GM12864 (cell line): Measurements from ENCODE around the gene CLEC5A.
"Not testable (repeated sequence)": the region's sequence is repeated elsewhere in the genome, so short reads cannot be mapped to it uniquely, and the experiment has no call there.

Experiments used
- DNase-seq: peaks from one replicate; pipeline ENCODE4 v3.0.0-alpha.2; 2011; ENCODE audit warnings: low read depth
- H3K4me3 ChIP-seq: 2 replicates; pipeline ENCODE4 v1.5.1; 2011; ENCODE audit warnings: mild to moderate bottlenecking, low read depth, low read length, control low read depth
- CTCF ChIP-seq: IDR thresholded peaks from 2 replicates; pipeline ENCODE4 v1.5.1; 2011; ENCODE audit warnings: low read depth, mild to moderate bottlenecking, moderate library complexity, low read length, control low read depth, inconsistent platforms; ENCODE audit errors: missing control alignments

Gene CLEC5A

GRCh38 chr7:141986923-141987322, 40.1 kb upstream of the CLEC5A start:
- no peak for TF ChIP-seq CTCF
- DNase-seq: no peak
- H3K4me3 ChIP-seq: no peak overlapping the region

DNA sequence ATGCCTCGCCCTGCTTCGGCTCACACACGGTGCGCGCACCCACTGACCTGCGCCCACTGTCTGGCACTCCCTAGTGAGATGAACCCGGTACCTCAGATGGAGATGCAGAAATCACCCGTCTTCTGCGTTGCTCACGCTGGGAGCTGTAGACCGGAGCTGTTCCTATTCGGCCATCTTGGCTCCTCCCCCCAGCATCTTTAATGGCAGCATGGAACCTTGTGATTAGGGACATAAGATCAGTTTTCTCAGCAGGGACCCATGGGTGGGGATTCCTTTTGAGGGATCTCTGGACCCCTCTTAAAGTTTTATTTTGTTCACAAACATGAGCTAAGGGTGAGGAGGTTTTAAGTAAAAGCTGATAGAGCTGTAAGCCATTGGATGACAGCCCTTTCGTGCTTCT, 39.2 kb upstream of the CLEC5A start:
- not testable (repeated sequence) for DNase-seq

GRCh38 chr7:141979568-141979967, 32.8 kb upstream of the CLEC5A start:
- DNase-seq: no peak
- no peak overlapping the region for H3K4me3 ChIP-seq
- no peak for TF ChIP-seq CTCF

More for the DNA sequence above, 39.2 kb upstream of the CLEC5A start:
- not testable (repeated sequence) for H3K4me3 ChIP-seq

- TF ChIP-seq CTCF: no peak
- no peak for DNase-seq
- H3K4me3 ChIP-seq: no peak overlapping the region
Observed at GRCh38 chr7:141978351-141978750, 31.6 kb upstream of the CLEC5A start.

- DNase-seq: no peak
Observed at GRCh38 chr7:141976524-141977245, 29.9 kb upstream of the CLEC5A start.

GRCh38 chr7:141975806-141976523, 29.2 kb upstream of the CLEC5A start:
- DNase-seq: peak; percentile 22
- H3K4me3 ChIP-seq: peak overlapping the region; percentile 51
- peak; percentile 95 for TF ChIP-seq CTCF

More at GRCh38 chr7:141976524-141977245, 29.9 kb upstream of the CLEC5A start:
- H3K4me3 ChIP-seq: no peak overlapping the region
- TF ChIP-seq CTCF: no peak

GRCh38 chr7:141974831-141975230, 28.1 kb upstream of the CLEC5A start:
- peak; percentile 35 for TF ChIP-seq CTCF
- DNase-seq: no peak
- H3K4me3 ChIP-seq: no peak overlapping the region
